A673 (cell line): ENCODE data around the gene TOM1L2. TPM values are rescaled to one million over a fixed set of nuclear protein-coding genes. Genes with fewer than 3 reads are reported as not detected.
A peak's percentile ranks its signal among the peaks of the same experiment; 100 is the strongest.

Experiments used
- BruUV-seq: library from RNA; stranded (reverse); fragments of 400-500 nt; replicated peaks from 2 replicates; lab custom pipeline; 2021; lab: Mats Ljungman, UMichigan
- CTCF ChIA-PET: fragments of 300-600 bp; sonication (Branson Sonifier 250); formaldehyde crosslinking; loops from one replicate; lab custom pipeline; 2022; ENCODE audit warnings: antibody characterized with exemption; lab: Charles Lee
- POLR2A ChIA-PET: fragments of 300-600 bp; sonication (Branson Sonifier 250); formaldehyde crosslinking; loops from one replicate; lab custom pipeline; 2022; ENCODE audit warnings: antibody characterized with exemption; ENCODE audit not compliant: low non-redundant PET; lab: Charles Lee
- DNase-seq: peaks from one replicate; pipeline ENCODE4 v3.0.0-alpha.2; 2015; ENCODE audit warnings: low spot score
- H3K27ac ChIP-seq: fragments of 200-600 bp; sonication (generic); 2 replicates; pipeline ENCODE4 v1.5.1; 2016; ENCODE audit warnings: mixed run types, low read depth, mild to moderate bottlenecking, mixed read lengths, antibody characterized with exemption, low read length; ENCODE audit not compliant: poor library complexity, severe bottlenecking
- H3K27me3 ChIP-seq: fragments of 200-600 bp; sonication (generic); replicated peaks from 2 replicates; pipeline ENCODE4 v1.6.1; 2017; ENCODE audit warnings: mixed run types, low read depth, mild to moderate bottlenecking, mixed read lengths, antibody characterized with exemption, low read length; ENCODE audit not compliant: insufficient read depth, poor library complexity
- H3K36me3 ChIP-seq: fragments of 200-600 bp; sonication (generic); 2 replicates; pipeline ENCODE4 v1.6.1; 2016; ENCODE audit warnings: mixed run types, mild to moderate bottlenecking, mixed read lengths, antibody characterized with exemption, low read length; ENCODE audit not compliant: insufficient read depth, poor library complexity, severe bottlenecking
- H3K4me1 ChIP-seq: fragments of 200-600 bp; sonication (generic); 2 replicates; pipeline ENCODE4 v1.6.1; 2017; ENCODE audit warnings: mixed run types, mild to moderate bottlenecking, mixed read lengths, antibody characterized with exemption, low read length; ENCODE audit not compliant: insufficient read depth, poor library complexity, severe bottlenecking
- H3K4me3 ChIP-seq: fragments of 200-600 bp; sonication (generic); 2 replicates; pipeline ENCODE4 v1.5.1; 2016; ENCODE audit warnings: low read depth, mixed run types, mild to moderate bottlenecking, mixed read lengths, low read length; ENCODE audit not compliant: poor library complexity, severe bottlenecking
- H3K9me3 ChIP-seq: fragments of 200-600 bp; sonication (generic); 2 replicates; pipeline ENCODE4 v1.6.1; 2016; ENCODE audit warnings: mixed run types, low read depth, mild to moderate bottlenecking, mixed read lengths, antibody characterized with exemption, low read length; ENCODE audit not compliant: poor library complexity, severe bottlenecking
- CTCF ChIP-seq: fragments of 300-800, 200-600 bp; sonication (generic); conservative IDR thresholded peaks from 2 replicates; pipeline ENCODE4 v1.5.1; 2017; ENCODE audit warnings: low read depth, mild to moderate bottlenecking, antibody characterized with exemption, low read length, moderate library complexity, mixed read lengths
- EZH2 ChIP-seq: fragments of 200-600 bp; sonication (generic); IDR thresholded peaks from 2 replicates; pipeline ENCODE4 v1.6.1; 2017; ENCODE audit warnings: borderline replicate concordance, low read depth, mild to moderate bottlenecking, mixed read lengths, antibody characterized with exemption, low read length; ENCODE audit not compliant: poor library complexity, severe bottlenecking
- intact Hi-C: fragments of 100-400 bp; cut with micrococcal nuclease; formaldehyde crosslinking; loops from one replicate; pipeline ENCODE4 v1.10.0; 2022; ENCODE audit not compliant: unreplicated experiment
- total RNA-seq: library from RNA; stranded (reverse); gene quantifications from 2 replicates; pipeline ENCODE4 v1.2.3, GENCODE V29; 2021

The TOM1L2 gene
- total RNA-seq, 1 experiment from 2014 or later, result 10.0 TPM

GRCh38 chr17:17994271-17995069 lies 22.3 kb upstream of the TOM1L2 start:
- no TSS peak for BruUV-seq
- Histone ChIP-seq H3K4me3 (no peak overlapping the region), H3K9me3 (no peaks in the 10 kb centered on the region), H3K27ac (no peak overlapping the region), H3K4me1 (no peaks in the 10 kb centered on the region), H3K36me3 (no peaks in the 10 kb centered on the region), H3K27me3 (no peaks in the 10 kb centered on the region)
- TF ChIP-seq EZH2, result no peak
- peak; percentile 47 for TF ChIP-seq CTCF
- CTCF ChIA-PET, result interaction anchor here (0.5 kb wide), 1 partner anchor 499 kb away, joined by 11 read pairs; the partner anchor contains the start of gene RASD1
- intact Hi-C loops, result no loop called here
- POLR2A ChIA-PET, result no interaction called here
- DNase-seq, result peak; percentile 38

- POLR2A ChIA-PET, result no interaction called here
- intact Hi-C loops, result no loop called here
These were observed 21.7 kb upstream of the TOM1L2 start for GRCh38 chr17:17993852-17994251.

GRCh38 chr17:17993366-17993765 lies 21.2 kb upstream of the TOM1L2 start:
- intact Hi-C loops, result no loop called here

More at GRCh38 chr17:17993852-17994251, 21.7 kb upstream of the TOM1L2 start:
- Histone ChIP-seq H3K36me3 (no peaks in the 10 kb centered on the region), H3K27ac (no peak overlapping the region), H3K4me3 (no peak overlapping the region), H3K4me1 (no peaks in the 10 kb centered on the region), H3K9me3 (no peaks in the 10 kb centered on the region), H3K27me3 (no peaks in the 10 kb centered on the region)
- TF ChIP-seq CTCF (no peak), EZH2 (no peak)
- CTCF ChIA-PET, result interaction anchor here (0.5 kb wide), 1 partner anchor 498 kb away, joined by 11 read pairs; the partner anchor contains the start of gene RASD1
- DNase-seq, result no peak
- no TSS peak for BruUV-seq

More at GRCh38 chr17:17993366-17993765, 21.2 kb upstream of the TOM1L2 start:
- ChIA-PET CTCF (no interaction called here), POLR2A (no interaction called here)
- TF ChIP-seq EZH2 (no peak), CTCF (no peak)
- BruUV-seq, result no TSS peak
- DNase-seq, result no peak
- H3K27ac ChIP-seq, result no peak overlapping the region
- no peaks in the 10 kb centered on the region for H3K4me1 ChIP-seq
- no peaks in the 10 kb centered on the region for H3K27me3 ChIP-seq
- H3K9me3 ChIP-seq, result no peaks in the 10 kb centered on the region
- H3K4me3 ChIP-seq, result no peak overlapping the region
- no peaks in the 10 kb centered on the region for H3K36me3 ChIP-seq
